OCI-LY1 (cell line): ENCODE measurements around the gene UBE2G1.
A peak's percentile ranks its signal among the peaks of the same experiment; 100 is the strongest.

Source experiments
- H2AFZ ChIP-seq: fragments of 200-600 bp; sonication (generic), shearing (Covaris generic); 2 replicates; pipeline ENCODE4 v1.6.0; 2014; ENCODE audit warnings: antibody characterized with exemption, mild to moderate bottlenecking, low read length
- H3F3A ChIP-seq: fragments of 200-600 bp; sonication (generic), shearing (Covaris generic); 2 replicates; pipeline ENCODE4 v1.6.0; 2014; ENCODE audit warnings: mild to moderate bottlenecking, antibody characterized with exemption, low read length, moderate library complexity; ENCODE audit not compliant: insufficient read depth
- H3K27ac ChIP-seq: fragments of 200-600 bp; sonication (generic); 2 replicates; pipeline ENCODE4 v1.5.1; 2014; ENCODE audit warnings: low read length, mixed run types, mild to moderate bottlenecking, low read depth; ENCODE audit not compliant: poor library complexity, severe bottlenecking
- H3K27me3 ChIP-seq: fragments of 200-600 bp; sonication (generic); 2 replicates; pipeline ENCODE4 v1.6.0; 2014; ENCODE audit warnings: antibody characterized with exemption, mild to moderate bottlenecking, low read length, moderate library complexity; ENCODE audit not compliant: insufficient read depth
- H3K36me3 ChIP-seq: fragments of 200-600 bp; sonication (generic); 2 replicates; pipeline ENCODE4 v1.6.1; 2014; ENCODE audit warnings: mild to moderate bottlenecking, antibody characterized with exemption, low read length, moderate library complexity, mixed read lengths; ENCODE audit not compliant: insufficient read depth
- H3K4me1 ChIP-seq: fragments of 200-600 bp; sonication (generic); 2 replicates; pipeline ENCODE4 v1.5.1; 2014; ENCODE audit warnings: mild to moderate bottlenecking, low read length, moderate library complexity; ENCODE audit not compliant: insufficient read depth, severe bottlenecking
- H3K4me2 ChIP-seq: fragments of 200-600 bp; sonication (generic), shearing (Covaris generic); 2 replicates; pipeline ENCODE4 v1.6.1; 2014; ENCODE audit warnings: low read length
- H3K4me3 ChIP-seq: fragments of 200-600 bp; sonication (generic); 2 replicates; pipeline ENCODE4 v1.5.1; 2014; ENCODE audit warnings: low read length, low read depth, mild to moderate bottlenecking, mixed read lengths; ENCODE audit not compliant: poor library complexity, severe bottlenecking
- H3K79me2 ChIP-seq: fragments of 200-600 bp; shearing (Covaris generic); 2 replicates; pipeline ENCODE4 v1.6.1; 2016; ENCODE audit warnings: mixed run types, low read length, mixed read lengths; ENCODE audit not compliant: insufficient read depth
- H3K9ac ChIP-seq: fragments of 200-600 bp; sonication (generic), shearing (Covaris generic); 2 replicates; pipeline ENCODE4 v1.6.1; 2014; ENCODE audit warnings: mild to moderate bottlenecking, low read length, mixed read lengths
- H3K9me2 ChIP-seq: fragments of 200-600 bp; sonication (generic), shearing (Covaris generic); 2 replicates; pipeline ENCODE4 v1.6.1; 2014; ENCODE audit warnings: low read depth, mild to moderate bottlenecking, low read length, mixed read lengths
- H3K9me3 ChIP-seq: fragments of 200-600 bp; shearing (Covaris generic); 2 replicates; pipeline ENCODE4 v1.6.1; 2014; ENCODE audit warnings: low read length, mixed read lengths
- H4K20me1 ChIP-seq: fragments of 200-600 bp; sonication (generic), shearing (Covaris generic); 2 replicates; pipeline ENCODE4 v1.6.0; 2016; ENCODE audit warnings: mild to moderate bottlenecking, low read length; ENCODE audit not compliant: insufficient read depth
- CTCF ChIP-seq: fragments of 200-600 bp; sonication (generic), shearing (Covaris generic); IDR thresholded peaks from 2 replicates; pipeline ENCODE4 v1.5.1; 2017; ENCODE audit warnings: mild to moderate bottlenecking, antibody characterized with exemption, low read length, moderate library complexity, mixed read lengths
- EZH2 ChIP-seq: fragments of 200-600 bp; sonication (generic), shearing (Covaris generic); IDR thresholded peaks from 2 replicates; pipeline ENCODE4 v1.8.0; 2017; ENCODE audit warnings: borderline replicate concordance, mixed run types, mild to moderate bottlenecking, antibody characterized with exemption, low read length, moderate library complexity, mixed read lengths

UBE2G1 gene

GRCh38 chr17:4341616-4341977 lies 24.9 kb downstream of the UBE2G1 start:
- Histone ChIP-seq H4K20me1 (no peaks in the 10 kb centered on the region), H3K36me3 (0 out of 2 replicates have a peak, but pooled peaks cover 4% of the 10 kb centered on the region), H3K79me2 (peaks cover 100% of the 10 kb centered on the region), H3K9me2 (no peaks in the 10 kb centered on the region), H3K27ac (peak overlapping the region; percentile 56), H3K4me3 (peak overlapping the region; percentile 12), H3K4me1 (peaks cover 73% of the 10 kb centered on the region), H3K9ac (peak overlapping the region; percentile 18; the same call in 1 of the 2 replicates), H3K27me3 (no peaks in the 10 kb centered on the region), H3K4me2 (peak overlapping the region; percentile 47), H3F3A (no peaks in the 10 kb centered on the region; the same call in 1 of the 2 replicates), H2AFZ (no peak overlapping the region), H3K9me3 (no peaks in the 10 kb centered on the region)
- no peak for TF ChIP-seq CTCF
- TF ChIP-seq EZH2, result no peak

- Histone ChIP-seq H3K4me2 (peak overlapping the region; percentile 47), H3K36me3 (0 out of 2 replicates have a peak, but pooled peaks cover 3% of the 10 kb centered on the region), H3F3A (no peaks in the 10 kb centered on the region; the same call in 1 of the 2 replicates), H3K9me2 (no peaks in the 10 kb centered on the region), H2AFZ (no peak overlapping the region), H3K9ac (peak overlapping the region; percentile 18; the same call in 1 of the 2 replicates), H3K27me3 (no peaks in the 10 kb centered on the region), H3K9me3 (no peaks in the 10 kb centered on the region), H3K79me2 (peaks cover 100% of the 10 kb centered on the region), H3K4me3 (peak overlapping the region; percentile 12), H3K4me1 (peaks cover 72% of the 10 kb centered on the region), H4K20me1 (no peaks in the 10 kb centered on the region), H3K27ac (peak overlapping the region; percentile 56)
- no peak for TF ChIP-seq CTCF
- TF ChIP-seq EZH2, result no peak
Measured at GRCh38 chr17:4340914-4341615, 25.4 kb downstream of the UBE2G1 start.

GRCh38 chr17:4334776-4335584 lies 31.5 kb downstream of the UBE2G1 start:
- H3K36me3 ChIP-seq, result peaks cover 22% of the 10 kb centered on the region
- H3K4me3 ChIP-seq, result no peak overlapping the region
- no peak overlapping the region for H3K9ac ChIP-seq
- peak overlapping the region; percentile 1; the same call in 1 of the 2 replicates for H3K4me2 ChIP-seq
- no peaks in the 10 kb centered on the region for H3K9me3 ChIP-seq
- H3K27me3 ChIP-seq, result no peaks in the 10 kb centered on the region
- TF ChIP-seq EZH2 (no peak), CTCF (no peak)
- H3K27ac ChIP-seq, result peak overlapping the region; percentile 19
- no peaks in the 10 kb centered on the region for H3K9me2 ChIP-seq
- no peaks in the 10 kb centered on the region for H4K20me1 ChIP-seq
- H3F3A ChIP-seq, result 0 out of 2 replicates have a peak, but pooled peaks cover 4% of the 10 kb centered on the region
- no peak overlapping the region for H2AFZ ChIP-seq
- peaks cover 98% of the 10 kb centered on the region for H3K79me2 ChIP-seq
- peaks cover 59% of the 10 kb centered on the region for H3K4me1 ChIP-seq
